GM13976 (cell line): ENCODE measurements around the gene TNFSF13.

Experiments used
- DNase-seq: peaks from one replicate; pipeline ENCODE4 v3.0.0; 2012; ENCODE audit warnings: low spot score
- CTCF ChIP-seq: IDR thresholded peaks from 2 replicates; pipeline ENCODE4 v1.5.1; 2012; ENCODE audit warnings: borderline replicate concordance, mild to moderate bottlenecking; ENCODE audit not compliant: insufficient read depth; ENCODE audit errors: extremely low read depth, missing control alignments, control extremely low read depth
- in situ Hi-C: fragments of 300-500 bp; cut with MboI; formaldehyde crosslinking; loops from one replicate; pipeline ENCODE4 v1.12.0; 2022; ENCODE audit warnings: low sequenced_read_pairs, mixed read lengths, inconsistent platforms; ENCODE audit not compliant: unreplicated experiment

The TNFSF13 gene

GRCh38 chr17:7562208-7562605 is 3.7 kb downstream of the TNFSF13 start:
- in situ Hi-C loops: no loop called here
- no peak for DNase-seq
- no peak for TF ChIP-seq CTCF

- no peak for TF ChIP-seq CTCF
- in situ Hi-C loops: no loop called here
- no peak for DNase-seq
Observed at GRCh38 chr17:7563115-7563869, 4.7 kb downstream of the TNFSF13 start.

- TF ChIP-seq CTCF: no peak
- DNase-seq: no peak
- in situ Hi-C loops: no loop called here
Observed at GRCh38 chr17:7569571-7569970, 11.0 kb downstream of the TNFSF13 start.

GRCh38 chr17:7570351-7570750 is 11.8 kb downstream of the TNFSF13 start:
- in situ Hi-C loops: no loop called here
- no peak for DNase-seq
- no peak for TF ChIP-seq CTCF

GRCh38 chr17:7572338-7572587 is 13.7 kb downstream of the TNFSF13 start:
- in situ Hi-C loops: no loop called here
- no peak for DNase-seq
- TF ChIP-seq CTCF: no peak

- no peak for TF ChIP-seq CTCF
- peak; percentile 99 for DNase-seq
- in situ Hi-C loops: no loop called here
Observed at GRCh38 chr17:7572588-7573323, 14.2 kb downstream of the TNFSF13 start.
